Fibroblast of lung (primary cell): ENCODE data around the gene PAQR6.

ENCODE experiments used
- EZH2 ChIP-seq: IDR thresholded peaks from 2 replicates; pipeline ENCODE4 v1.5.1; 2012; ENCODE audit warnings: low read length, control low read depth, mild to moderate bottlenecking; ENCODE audit errors: missing control alignments
- TF ChIP-seq, protein P1 (sequence below), 2 donors: IDR thresholded peaks in 1 of 2; conservative IDR thresholded peaks in 1 of 2; 1 replicate in 1 of 2; 2 replicates in 1 of 2; pipeline ENCODE4 v1.5.1; 2011 to 2012; ENCODE audit warnings: low read length in 2 of 2, control low read depth in 1 of 2, inconsistent platforms in 1 of 2, low read depth in 1 of 2, mild to moderate bottlenecking in 1 of 2

DNA sequence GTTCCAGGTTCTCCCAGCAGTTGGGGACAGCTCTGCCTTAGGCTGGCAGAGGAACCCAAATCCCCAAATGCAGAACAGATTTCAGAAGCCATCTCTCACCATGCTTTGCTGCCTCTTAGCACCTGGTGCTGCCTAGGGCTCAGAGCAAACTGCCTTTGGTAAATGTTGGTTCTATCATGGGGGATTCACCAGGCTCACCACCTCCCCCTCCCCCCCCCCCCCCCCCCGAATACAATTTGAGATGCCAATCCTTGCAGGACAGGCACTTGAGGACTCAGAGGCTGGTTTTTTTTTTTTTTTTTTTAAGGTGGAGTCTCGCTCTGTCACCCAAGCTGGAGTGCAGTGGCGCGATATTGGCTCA is 447 bp upstream of the PAQR6 start:
- no peak for TF ChIP-seq EZH2
- TF ChIP-seq, protein P1, sequence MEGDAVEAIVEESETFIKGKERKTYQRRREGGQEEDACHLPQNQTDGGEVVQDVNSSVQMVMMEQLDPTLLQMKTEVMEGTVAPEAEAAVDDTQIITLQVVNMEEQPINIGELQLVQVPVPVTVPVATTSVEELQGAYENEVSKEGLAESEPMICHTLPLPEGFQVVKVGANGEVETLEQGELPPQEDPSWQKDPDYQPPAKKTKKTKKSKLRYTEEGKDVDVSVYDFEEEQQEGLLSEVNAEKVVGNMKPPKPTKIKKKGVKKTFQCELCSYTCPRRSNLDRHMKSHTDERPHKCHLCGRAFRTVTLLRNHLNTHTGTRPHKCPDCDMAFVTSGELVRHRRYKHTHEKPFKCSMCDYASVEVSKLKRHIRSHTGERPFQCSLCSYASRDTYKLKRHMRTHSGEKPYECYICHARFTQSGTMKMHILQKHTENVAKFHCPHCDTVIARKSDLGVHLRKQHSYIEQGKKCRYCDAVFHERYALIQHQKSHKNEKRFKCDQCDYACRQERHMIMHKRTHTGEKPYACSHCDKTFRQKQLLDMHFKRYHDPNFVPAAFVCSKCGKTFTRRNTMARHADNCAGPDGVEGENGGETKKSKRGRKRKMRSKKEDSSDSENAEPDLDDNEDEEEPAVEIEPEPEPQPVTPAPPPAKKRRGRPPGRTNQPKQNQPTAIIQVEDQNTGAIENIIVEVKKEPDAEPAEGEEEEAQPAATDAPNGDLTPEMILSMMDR (conservative IDR thresholded peaks at IDR 0.05 in 1 of 2, IDR thresholded peaks at IDR 0.05 in 1 of 2; ENCODE audit: low read depth in 1 of 2, low read length in 2 of 2) = no peak
